ENCODE measurements around the gene RGS18.
"Not testable (repeated sequence)": the region's sequence is repeated elsewhere in the genome, so short reads cannot be mapped to it uniquely, and the experiment has no call there.

Gene RGS18, protein sequence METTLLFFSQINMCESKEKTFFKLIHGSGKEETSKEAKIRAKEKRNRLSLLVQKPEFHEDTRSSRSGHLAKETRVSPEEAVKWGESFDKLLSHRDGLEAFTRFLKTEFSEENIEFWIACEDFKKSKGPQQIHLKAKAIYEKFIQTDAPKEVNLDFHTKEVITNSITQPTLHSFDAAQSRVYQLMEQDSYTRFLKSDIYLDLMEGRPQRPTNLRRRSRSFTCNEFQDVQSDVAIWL

GRCh38 chr1:192158181-192158580 is at the start of gene RGS18:
Gene RGS18, plus strand, starts transcription at chr1:192158462. Its CDS starts 176 bp downstream, at chr1:192158638.
- no peak for DNase-seq
- intact Hi-C loops (cut with DNase I) = no loop called here

GRCh38 chr1:192109576-192109975 is 48.7 kb upstream of the RGS18 start:
- intact Hi-C loops (cut with DNase I) = no loop called here
- no peak for DNase-seq

- no peak for DNase-seq
- intact Hi-C loops (cut with DNase I) = no loop called here
Measured at GRCh38 chr1:192115000-192115399, 43.3 kb upstream of the RGS18 start.

GRCh38 chr1:192118881-192119405 is 39.3 kb upstream of the RGS18 start:
- intact Hi-C loops (cut with DNase I) = no loop called here

GRCh38 chr1:192119701-192120100 is 38.6 kb upstream of the RGS18 start:
- intact Hi-C loops (cut with DNase I) = no loop called here
- DNase-seq = no peak

More at GRCh38 chr1:192118881-192119405, 39.3 kb upstream of the RGS18 start:
- DNase-seq = no peak

- DNase-seq = no peak
- intact Hi-C loops (cut with DNase I) = no loop called here
Measured at GRCh38 chr1:192122668-192123067, 35.6 kb upstream of the RGS18 start.

GRCh38 chr1:192123212-192123611 is 35.0 kb upstream of the RGS18 start:
- intact Hi-C loops (cut with DNase I) = no loop called here
- no peak for DNase-seq

DNA sequence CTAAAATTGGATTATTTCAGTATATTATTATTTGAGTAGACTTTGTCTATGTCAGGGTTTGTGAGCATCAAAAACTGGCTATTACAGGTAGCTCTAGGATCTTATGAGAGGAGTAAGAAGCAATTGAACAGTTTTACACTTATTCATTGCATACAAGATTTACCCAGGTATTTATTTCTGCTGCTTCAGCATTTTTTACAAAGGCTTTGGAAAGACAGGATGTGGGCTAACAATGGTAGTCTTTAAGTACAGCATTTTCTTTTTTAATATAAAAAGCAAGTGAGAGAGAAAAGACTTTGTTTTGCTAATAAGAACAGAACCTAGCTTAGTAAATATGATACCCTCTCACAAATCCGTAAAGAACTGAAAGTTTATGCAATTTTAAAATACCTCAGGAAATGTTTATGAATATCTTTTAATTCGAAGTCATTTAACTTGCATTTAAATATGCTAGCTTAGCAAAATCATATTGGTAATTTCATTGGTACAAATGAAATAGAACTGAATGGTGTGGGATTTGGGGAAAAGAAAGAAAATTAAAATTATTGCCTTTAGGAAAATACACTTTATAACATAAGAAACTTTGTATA is 32.1 kb upstream of the RGS18 start:
- intact Hi-C loops (cut with DNase I) = no loop called here
- DNase-seq = no peak

DNA sequence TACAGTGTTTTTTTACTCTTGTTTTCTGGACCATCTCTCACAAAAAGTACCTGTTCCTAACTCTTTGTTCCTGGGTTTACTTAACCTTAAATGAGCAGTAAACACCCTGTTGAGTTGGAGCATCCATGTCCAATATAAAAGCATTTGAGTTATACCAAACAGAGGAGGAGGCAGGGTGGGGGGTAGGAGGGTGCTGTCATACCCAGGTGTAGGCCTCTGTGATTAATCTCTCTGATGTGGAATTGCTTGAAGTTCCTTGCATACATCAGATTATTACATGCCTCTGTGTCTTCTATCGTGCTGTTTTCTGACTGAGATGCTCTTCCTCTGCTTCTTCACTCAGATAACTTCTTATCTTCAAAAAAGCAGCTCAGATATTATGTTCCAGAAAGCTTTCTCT is 28.1 kb upstream of the RGS18 start:
- no peak for DNase-seq
- intact Hi-C loops (cut with DNase I) = no loop called here

GRCh38 chr1:192130865-192131264 is 27.4 kb upstream of the RGS18 start:
- intact Hi-C loops (cut with DNase I); DNase-seq: not testable (repeated sequence)

DNA sequence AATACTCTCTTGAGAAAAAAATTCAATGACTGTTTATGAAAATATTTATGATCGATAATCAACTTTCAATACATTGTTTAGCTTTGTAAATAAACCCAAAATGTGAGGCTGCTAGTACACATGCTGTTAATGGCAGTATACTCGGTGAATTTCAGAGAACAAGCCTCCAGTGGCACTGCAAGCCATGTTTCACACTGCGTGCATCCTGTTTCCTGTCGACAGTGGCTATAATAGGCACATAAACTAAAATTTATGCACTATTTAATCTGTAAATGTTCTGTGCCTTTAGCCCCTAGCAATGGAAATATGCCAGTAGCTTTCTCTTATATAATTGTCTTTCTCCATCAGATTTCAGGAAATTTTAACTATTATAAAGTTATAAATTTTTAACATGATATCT is 26.3 kb upstream of the RGS18 start:
- intact Hi-C loops (cut with DNase I) = no loop called here
- no peak for DNase-seq

GRCh38 chr1:192133350-192133926 is 24.8 kb upstream of the RGS18 start:
- intact Hi-C loops (cut with DNase I) = no loop called here
- no peak for DNase-seq

- intact Hi-C loops (cut with DNase I) = no loop called here
Measured at GRCh38 chr1:192140382-192140781, 17.9 kb upstream of the RGS18 start.

DNA sequence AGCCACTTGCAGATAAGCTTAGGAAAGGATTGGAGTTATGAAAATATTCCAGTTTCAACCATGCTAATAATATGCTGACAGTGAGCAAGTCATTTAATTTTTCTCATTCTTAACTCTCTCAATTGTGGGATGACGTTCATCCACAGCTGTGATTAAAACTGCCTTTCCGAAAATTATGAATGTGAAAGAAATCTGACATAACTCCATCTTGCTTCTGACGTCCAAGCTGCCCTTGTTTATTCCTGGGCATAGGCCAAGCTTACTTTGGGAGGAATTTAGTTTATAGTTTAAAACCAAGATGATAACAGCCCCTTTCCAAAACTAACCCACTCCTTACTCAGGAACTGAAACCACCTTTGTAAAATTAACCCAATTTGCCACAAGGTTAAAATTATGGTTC is 11.0 kb upstream of the RGS18 start:
- no peak for DNase-seq
- intact Hi-C loops (cut with DNase I) = no loop called here

More at GRCh38 chr1:192140382-192140781, 17.9 kb upstream of the RGS18 start:
- DNase-seq = no peak

GRCh38 chr1:192147696-192148095 is 10.6 kb upstream of the RGS18 start:
- DNase-seq = no peak
- intact Hi-C loops (cut with DNase I) = no loop called here

DNA sequence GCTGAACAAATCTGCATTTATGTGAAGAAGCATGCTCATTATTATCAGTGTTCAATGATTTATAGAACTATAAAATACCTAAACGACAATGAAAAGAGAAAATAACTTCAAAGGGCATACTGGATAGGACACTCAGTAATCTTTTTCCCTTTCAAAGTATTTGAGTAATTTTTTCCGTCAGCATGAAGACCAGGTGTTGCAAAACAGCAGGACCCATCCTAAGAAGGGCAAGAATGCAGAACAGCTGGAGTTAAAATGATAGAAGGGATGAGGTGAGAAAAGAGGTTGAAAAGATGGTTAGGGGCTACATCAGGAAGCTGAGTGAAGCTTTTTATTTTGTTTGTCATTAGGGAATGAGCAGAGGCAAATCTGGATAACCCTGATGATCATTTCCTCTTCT is 7.1 kb upstream of the RGS18 start:
- no peak for DNase-seq
- intact Hi-C loops (cut with DNase I) = no loop called here

GRCh38 chr1:192153276-192153675 is 5.0 kb upstream of the RGS18 start:
- DNase-seq = no peak
- intact Hi-C loops (cut with DNase I) = no loop called here

DNA sequence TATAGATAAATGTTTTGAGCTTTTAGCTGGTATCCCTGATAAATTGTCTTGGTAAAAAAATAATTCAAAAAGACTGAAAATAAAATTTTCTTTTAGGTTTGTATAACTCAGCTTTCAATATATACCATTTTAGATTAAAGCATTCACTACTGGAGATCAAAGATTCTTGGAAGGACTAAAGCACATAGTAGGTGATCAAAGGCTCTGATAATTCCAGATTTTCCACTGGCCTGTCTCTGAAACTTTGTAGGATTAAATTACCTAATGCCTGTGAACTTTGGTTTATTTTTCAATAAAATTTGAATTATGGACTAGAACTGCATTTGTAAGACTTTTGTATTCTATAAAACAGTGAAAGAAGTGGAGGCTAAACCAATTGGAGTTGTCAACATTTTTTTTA is 1.2 kb upstream of the RGS18 start:
- intact Hi-C loops (cut with DNase I) = no loop called here
- no peak for DNase-seq

DNA sequence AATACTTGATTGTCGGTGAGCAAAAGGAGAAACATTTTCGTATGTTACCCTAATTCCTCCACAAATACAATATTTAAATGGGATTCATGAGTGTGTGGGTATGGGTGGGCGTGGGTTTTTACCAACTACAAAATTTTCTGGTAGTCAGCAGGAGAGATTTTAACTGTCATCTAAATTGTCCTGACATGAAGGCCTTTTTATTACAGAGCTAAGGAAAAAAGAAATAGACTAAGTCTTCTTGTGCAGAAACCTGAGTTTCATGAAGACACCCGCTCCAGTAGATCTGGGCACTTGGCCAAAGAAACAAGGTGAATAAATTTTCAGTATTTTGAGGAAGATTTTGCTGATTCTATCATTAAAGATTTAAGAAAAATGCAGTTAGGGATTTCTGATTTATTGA is 752 bp downstream of the RGS18 start:
- intact Hi-C loops (cut with DNase I) = no loop called here
- no peak for DNase-seq

- no peak for DNase-seq
- intact Hi-C loops (cut with DNase I) = no loop called here
Measured at GRCh38 chr1:192159781-192160180, 1.5 kb downstream of the RGS18 start.

- no peak for DNase-seq
- intact Hi-C loops (cut with DNase I) = no loop called here
Measured at GRCh38 chr1:192160196-192160595, 1.9 kb downstream of the RGS18 start.

DNA sequence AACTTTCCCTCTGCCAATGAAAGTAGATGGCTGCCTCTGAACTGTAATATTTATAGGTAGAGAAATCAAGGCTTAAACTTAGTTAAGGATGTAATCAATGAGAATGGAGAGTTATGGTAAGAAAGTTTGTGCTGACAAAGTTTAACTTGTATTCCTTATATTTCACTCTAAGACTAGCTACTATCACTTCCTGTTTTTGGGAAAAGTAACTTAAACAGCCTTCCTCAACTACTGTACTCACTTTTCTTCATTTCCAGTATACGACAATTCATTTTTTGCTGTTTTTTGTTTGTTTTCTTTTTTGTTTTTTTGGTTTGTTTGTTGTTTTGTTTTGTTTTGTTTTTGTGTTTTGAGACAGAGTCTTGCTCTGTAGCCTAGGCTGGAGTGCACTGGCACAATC is 3.7 kb downstream of the RGS18 start:
- DNase-seq = no peak
- intact Hi-C loops (cut with DNase I) = no loop called here

Data from posterior cingulate gyrus (tissue), 11 donors.